Measurements from ENCODE around the gene SLC35B2.

SLC35B2 gene

GRCh38 chr6:44235269-44235668 lies 22.1 kb downstream of the SLC35B2 start:
- TF ChIP-seq FOXP2 (optimal IDR thresholded peaks at IDR 0.05; ENCODE audit: borderline replicate concordance, extremely low read depth, extremely low read length, insufficient read depth) = no peak
- TF ChIP-seq TAF1 (IDR thresholded peaks at IDR 0.05; ENCODE audit: borderline replicate concordance, insufficient read depth, low read length) = no peak
- TF ChIP-seq REST (IDR thresholded peaks at IDR 0.05; ENCODE audit: insufficient read depth in 1 of 2, low read depth in 2 of 2, low read length in 2 of 2) = no peak

DNA sequence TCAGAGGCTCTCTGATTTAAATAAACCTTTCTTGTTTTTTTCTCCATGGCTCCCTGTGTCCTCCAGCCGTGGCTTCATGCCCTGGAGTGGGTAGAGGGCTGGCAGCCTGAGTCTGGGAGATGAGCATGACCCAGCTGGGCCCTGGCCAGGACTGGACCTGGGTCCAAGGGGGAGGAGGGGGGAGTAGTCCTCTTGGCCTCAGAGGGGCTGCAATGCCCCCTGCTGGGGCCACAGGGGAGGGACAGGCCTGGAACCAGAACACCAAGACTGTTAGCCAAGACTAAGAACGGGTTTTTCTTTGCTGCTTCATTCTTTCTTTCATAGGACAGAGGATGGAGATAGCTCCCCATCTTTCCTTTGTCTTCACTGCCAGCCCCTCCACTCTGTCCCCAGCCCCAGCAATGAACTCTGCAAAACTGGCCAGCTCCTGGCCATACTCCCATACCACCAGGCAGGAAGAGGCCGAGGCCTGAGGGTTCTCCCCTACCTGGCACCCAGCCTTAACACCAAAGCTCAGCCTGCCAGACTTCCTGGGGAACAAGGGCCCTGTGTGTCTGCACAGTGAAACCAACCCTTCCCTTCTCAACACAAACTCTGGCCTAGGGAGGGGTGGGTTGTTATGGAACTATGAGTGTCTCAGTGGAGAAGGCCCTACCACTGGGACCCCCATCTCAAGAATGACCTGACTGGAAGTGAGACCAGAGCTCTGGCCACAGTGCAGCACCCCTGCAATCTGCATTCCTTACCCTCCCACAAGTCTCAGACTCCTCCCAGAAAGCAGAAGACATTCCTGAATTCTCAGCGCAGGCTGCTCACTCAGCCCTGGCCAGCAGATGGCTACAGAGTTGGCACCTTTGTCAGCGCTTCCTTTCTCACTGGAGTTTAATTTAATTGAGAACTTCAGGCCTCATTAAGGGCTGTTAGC lies 23.0 kb downstream of the SLC35B2 start:
- TF ChIP-seq REST (IDR thresholded peaks at IDR 0.05; ENCODE audit: insufficient read depth in 1 of 2, low read depth in 2 of 2, low read length in 2 of 2) = no peak
- TF ChIP-seq SIN3A (IDR thresholded peaks at IDR 0.05; ENCODE audit: borderline replicate concordance, insufficient read depth, low read length) = no peak
- no peak for TF ChIP-seq FOXP2 (optimal IDR thresholded peaks at IDR 0.05; ENCODE audit: borderline replicate concordance, extremely low read depth, extremely low read length, insufficient read depth)
- TF ChIP-seq TAF1 (IDR thresholded peaks at IDR 0.05; ENCODE audit: borderline replicate concordance, insufficient read depth, low read length) = no peak
- TF ChIP-seq POLR2AphosphoS5 (IDR thresholded peaks at IDR 0.05; ENCODE audit: low read depth, low read length) = no peak

DNA sequence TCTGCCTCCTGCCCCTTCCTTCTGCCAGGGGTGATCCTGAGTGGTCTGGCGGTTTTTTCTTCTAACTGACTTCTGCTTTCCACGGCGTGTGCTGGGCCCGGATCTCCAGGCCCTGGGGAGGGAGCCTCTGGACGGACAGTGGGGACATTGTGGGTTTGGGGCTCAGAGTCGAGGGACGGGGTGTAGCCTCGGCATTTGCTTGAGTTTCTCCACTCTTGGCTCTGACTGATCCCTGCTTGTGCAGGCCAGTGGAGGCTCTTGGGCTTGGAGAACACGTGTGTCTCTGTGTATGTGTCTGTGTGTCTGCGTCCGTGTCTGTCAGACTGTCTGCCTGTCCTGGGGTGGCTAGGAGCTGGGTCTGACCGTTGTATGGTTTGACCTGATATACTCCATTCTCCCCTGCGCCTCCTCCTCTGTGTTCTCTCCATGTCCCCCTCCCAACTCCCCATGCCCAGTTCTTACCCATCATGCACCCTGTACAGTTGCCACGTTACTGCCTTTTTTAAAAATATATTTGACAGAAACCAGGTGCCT lies 23.7 kb downstream of the SLC35B2 start:
- TF ChIP-seq REST (IDR thresholded peaks at IDR 0.05; ENCODE audit: insufficient read depth in 1 of 2, low read depth in 2 of 2, low read length in 2 of 2) = no peak
- no peak for TF ChIP-seq SIN3A (IDR thresholded peaks at IDR 0.05; ENCODE audit: borderline replicate concordance, insufficient read depth, low read length)
- no peak for TF ChIP-seq POLR2AphosphoS5 (IDR thresholded peaks at IDR 0.05; ENCODE audit: low read depth, low read length)
- no peak for TF ChIP-seq TAF1 (IDR thresholded peaks at IDR 0.05; ENCODE audit: borderline replicate concordance, insufficient read depth, low read length)
- no peak for TF ChIP-seq FOXP2 (optimal IDR thresholded peaks at IDR 0.05; ENCODE audit: borderline replicate concordance, extremely low read depth, extremely low read length, insufficient read depth)

DNA sequence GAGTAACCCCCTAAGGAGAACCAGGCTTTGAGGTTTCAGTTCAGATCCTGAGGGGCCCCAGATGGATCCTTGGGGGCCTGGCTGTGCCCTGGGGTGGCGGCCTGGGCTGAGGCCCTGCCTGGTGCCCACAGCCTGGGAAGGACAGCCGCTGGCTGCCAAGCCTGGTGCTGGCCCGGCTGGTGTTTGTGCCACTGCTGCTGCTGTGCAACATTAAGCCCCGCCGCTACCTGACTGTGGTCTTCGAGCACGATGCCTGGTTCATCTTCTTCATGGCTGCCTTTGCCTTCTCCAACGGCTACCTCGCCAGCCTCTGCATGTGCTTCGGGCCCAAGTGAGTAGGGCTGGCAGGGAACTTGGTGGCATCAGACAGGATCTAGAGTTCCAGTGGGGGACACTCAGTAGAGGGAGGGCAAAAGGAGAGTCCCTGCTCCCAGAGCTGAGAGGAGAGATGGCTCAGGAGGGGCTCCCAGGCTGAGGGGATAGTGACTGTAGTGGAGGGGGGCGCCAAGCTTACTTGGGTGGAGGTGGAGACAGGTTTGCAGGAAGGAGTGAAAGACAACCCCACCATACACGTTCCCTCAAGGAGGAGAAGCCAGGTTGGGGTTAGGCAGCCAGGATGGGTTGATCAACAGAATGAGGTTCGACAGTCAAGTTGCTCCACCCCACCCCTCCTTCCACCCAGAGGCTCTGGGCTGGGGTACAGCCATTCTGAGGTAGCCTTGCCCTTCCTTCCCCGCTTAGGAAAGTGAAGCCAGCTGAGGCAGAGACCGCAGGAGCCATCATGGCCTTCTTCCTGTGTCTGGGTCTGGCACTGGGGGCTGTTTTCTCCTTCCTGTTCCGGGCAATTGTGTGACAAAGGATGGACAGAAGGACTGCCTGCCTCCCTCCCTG lies 24.4 kb downstream of the SLC35B2 start:
- TF ChIP-seq POLR2AphosphoS5 (IDR thresholded peaks at IDR 0.05; ENCODE audit: low read depth, low read length) (no peak; the same call in 1 of the 2 replicates), SIN3A (IDR thresholded peaks at IDR 0.05; ENCODE audit: borderline replicate concordance, insufficient read depth, low read length) (no peak), TAF1 (IDR thresholded peaks at IDR 0.05; ENCODE audit: borderline replicate concordance, insufficient read depth, low read length) (no peak), FOXP2 (optimal IDR thresholded peaks at IDR 0.05; ENCODE audit: borderline replicate concordance, extremely low read depth, extremely low read length, insufficient read depth) (no peak), REST (IDR thresholded peaks at IDR 0.05; ENCODE audit: insufficient read depth in 1 of 2, low read depth in 2 of 2, low read length in 2 of 2) (no peak)

All from PFSK-1 (cell line).